ENCODE data around the gene TMEM9. TPM values are rescaled to one million over a fixed set of nuclear protein-coding genes. Genes with fewer than 3 reads are reported as not detected.

The TMEM9 gene
- total and polyA plus RNA-seq, 10 of the 15 experiments (the other 5 are each of a cell fraction or from before 2014, with no cell fraction given): 7.2 to 46.1 (median 17.3) TPM

DNA sequence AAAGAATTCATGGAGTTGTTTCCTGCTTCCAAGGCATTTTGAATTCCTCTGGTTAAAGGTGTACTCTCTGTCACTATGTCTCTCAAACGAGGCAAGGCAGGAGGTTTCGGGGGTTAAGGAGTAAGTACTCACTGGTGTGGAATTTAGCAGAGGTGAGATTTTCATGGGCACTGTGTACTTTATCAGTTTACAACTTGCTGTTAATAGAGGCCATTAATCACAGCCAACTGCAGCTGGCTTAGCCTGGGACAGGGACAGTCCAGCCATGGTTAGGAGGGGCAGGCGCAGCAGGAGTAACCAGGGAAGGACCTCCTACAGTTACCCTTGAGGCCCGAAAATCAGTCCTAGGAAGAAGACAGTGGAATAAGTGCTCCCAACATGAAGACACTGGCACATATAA, 18.1 kb upstream of the TMEM9 start:
- intact Hi-C loops (cut with micrococcal nuclease; ENCODE audit: unreplicated experiment): no loop called here
- H3K4me3 ChIP-seq: no peak overlapping the region
- SMC1A ChIA-PET (ENCODE audit: uncharacterized antibody, unreplicated experiment): no interaction called here
- RAD21 ChIA-PET (ENCODE audit: unreplicated experiment): interaction anchor here (1.2 kb wide), 1 partner anchor 50 kb away, joined by 3 read pairs; no protein-coding TSS in a partner anchor
- ATAC-seq: no peak
- H3K27me3 ChIP-seq (replicated peaks in 1 of 2; ENCODE audit: control insufficient read depth in 2 of 2, insufficient read depth in 2 of 2, low read length in 1 of 2): no peaks in the 10 kb centered on the region; a peak in 2 of 4 replicates
- H2AFZ ChIP-seq (ENCODE audit: control insufficient read depth, low read depth, low read length): no peak overlapping the region
- no peak for DNase-seq (ENCODE audit: low read depth, low spot score)
- no peaks in the 10 kb centered on the region for H3K9me3 ChIP-seq (replicated peaks; ENCODE audit: control insufficient read depth, insufficient read depth, low read length)
- CTCF ChIA-PET: no interaction called here
- WGBS (ENCODE audit: insufficient coverage, insufficient replicate concordance, low lambda C conversion rate, missing lambda C conversion rate): 60% methylated on average over 4 of the region's 4 CpGs
- no peaks in the 10 kb centered on the region for H3K79me2 ChIP-seq (ENCODE audit: control insufficient read depth, insufficient read depth, low read length)
- H3K9ac ChIP-seq (ENCODE audit: control insufficient read depth, insufficient read depth, low read length): no peak overlapping the region
- in situ Hi-C loops (cut with MboI): no loop called here
- no peaks in the 10 kb centered on the region for H3K36me3 ChIP-seq (ENCODE audit: control insufficient read depth in 2 of 2, insufficient read depth in 2 of 2, low read length in 1 of 2)
- FAIRE-seq: no peak
- H3K4me1 ChIP-seq (ENCODE audit: control insufficient read depth, insufficient read depth, low read length): peaks cover 7% of the 10 kb centered on the region
- POLR2A ChIA-PET: no interaction called here
- H3K27ac ChIP-seq (ENCODE audit: control insufficient read depth, insufficient read depth): no peak overlapping the region
- no peaks in the 10 kb centered on the region for H4K20me1 ChIP-seq (ENCODE audit: control insufficient read depth, insufficient read depth)
- BruUV-seq (replicated peaks): no TSS peak
- no peak overlapping the region for H3K4me2 ChIP-seq (ENCODE audit: control insufficient read depth, insufficient read depth)
- TF ChIP-seq SUZ12 (IDR thresholded peaks at IDR 0.05; ENCODE audit: unreplicated experiment): no peak
- no peak for TF ChIP-seq SMARCA5 (IDR thresholded peaks at IDR 0.05)
- TF ChIP-seq, protein P1, sequence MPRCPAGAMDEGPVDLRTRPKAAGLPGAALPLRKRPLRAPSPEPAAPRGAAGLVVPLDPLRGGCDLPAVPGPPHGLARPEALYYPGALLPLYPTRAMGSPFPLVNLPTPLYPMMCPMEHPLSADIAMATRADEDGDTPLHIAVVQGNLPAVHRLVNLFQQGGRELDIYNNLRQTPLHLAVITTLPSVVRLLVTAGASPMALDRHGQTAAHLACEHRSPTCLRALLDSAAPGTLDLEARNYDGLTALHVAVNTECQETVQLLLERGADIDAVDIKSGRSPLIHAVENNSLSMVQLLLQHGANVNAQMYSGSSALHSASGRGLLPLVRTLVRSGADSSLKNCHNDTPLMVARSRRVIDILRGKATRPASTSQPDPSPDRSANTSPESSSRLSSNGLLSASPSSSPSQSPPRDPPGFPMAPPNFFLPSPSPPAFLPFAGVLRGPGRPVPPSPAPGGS (IDR thresholded peaks at IDR 0.05; ENCODE audit: borderline replicate concordance, insufficient read depth, low read depth, low read length, poor library complexity, severe bottlenecking): no peak
- TF ChIP-seq, protein P2, sequence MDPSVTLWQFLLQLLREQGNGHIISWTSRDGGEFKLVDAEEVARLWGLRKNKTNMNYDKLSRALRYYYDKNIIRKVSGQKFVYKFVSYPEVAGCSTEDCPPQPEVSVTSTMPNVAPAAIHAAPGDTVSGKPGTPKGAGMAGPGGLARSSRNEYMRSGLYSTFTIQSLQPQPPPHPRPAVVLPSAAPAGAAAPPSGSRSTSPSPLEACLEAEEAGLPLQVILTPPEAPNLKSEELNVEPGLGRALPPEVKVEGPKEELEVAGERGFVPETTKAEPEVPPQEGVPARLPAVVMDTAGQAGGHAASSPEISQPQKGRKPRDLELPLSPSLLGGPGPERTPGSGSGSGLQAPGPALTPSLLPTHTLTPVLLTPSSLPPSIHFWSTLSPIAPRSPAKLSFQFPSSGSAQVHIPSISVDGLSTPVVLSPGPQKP (IDR thresholded peaks at IDR 0.05; ENCODE audit: low read depth, low read length): no peak
- TF ChIP-seq, protein P3, sequence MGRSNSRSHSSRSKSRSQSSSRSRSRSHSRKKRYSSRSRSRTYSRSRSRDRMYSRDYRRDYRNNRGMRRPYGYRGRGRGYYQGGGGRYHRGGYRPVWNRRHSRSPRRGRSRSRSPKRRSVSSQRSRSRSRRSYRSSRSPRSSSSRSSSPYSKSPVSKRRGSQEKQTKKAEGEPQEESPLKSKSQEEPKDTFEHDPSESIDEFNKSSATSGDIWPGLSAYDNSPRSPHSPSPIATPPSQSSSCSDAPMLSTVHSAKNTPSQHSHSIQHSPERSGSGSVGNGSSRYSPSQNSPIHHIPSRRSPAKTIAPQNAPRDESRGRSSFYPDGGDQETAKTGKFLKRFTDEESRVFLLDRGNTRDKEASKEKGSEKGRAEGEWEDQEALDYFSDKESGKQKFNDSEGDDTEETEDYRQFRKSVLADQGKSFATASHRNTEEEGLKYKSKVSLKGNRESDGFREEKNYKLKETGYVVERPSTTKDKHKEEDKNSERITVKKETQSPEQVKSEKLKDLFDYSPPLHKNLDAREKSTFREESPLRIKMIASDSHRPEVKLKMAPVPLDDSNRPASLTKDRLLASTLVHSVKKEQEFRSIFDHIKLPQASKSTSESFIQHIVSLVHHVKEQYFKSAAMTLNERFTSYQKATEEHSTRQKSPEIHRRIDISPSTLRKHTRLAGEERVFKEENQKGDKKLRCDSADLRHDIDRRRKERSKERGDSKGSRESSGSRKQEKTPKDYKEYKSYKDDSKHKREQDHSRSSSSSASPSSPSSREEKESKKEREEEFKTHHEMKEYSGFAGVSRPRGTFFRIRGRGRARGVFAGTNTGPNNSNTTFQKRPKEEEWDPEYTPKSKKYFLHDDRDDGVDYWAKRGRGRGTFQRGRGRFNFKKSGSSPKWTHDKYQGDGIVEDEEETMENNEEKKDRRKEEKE (IDR thresholded peaks at IDR 0.05): no peak
- TF ChIP-seq WRNIP1 (IDR thresholded peaks at IDR 0.05; ENCODE audit: borderline replicate concordance, low read depth, low read length): no peak
- TF ChIP-seq MEF2A (IDR thresholded peaks at IDR 0.05; ENCODE audit: insufficient read depth, low read depth, low read length): no peak
- no peak for TF ChIP-seq EGR1 (IDR thresholded peaks at IDR 0.05; ENCODE audit: borderline replicate concordance in 1 of 2, low read depth in 2 of 2, low read length in 2 of 2)
- no peak for TF ChIP-seq BCL11A (IDR thresholded peaks at IDR 0.05; ENCODE audit: low read depth, low read length)
- TF ChIP-seq SIN3A (IDR thresholded peaks at IDR 0.05; ENCODE audit: low read depth, low read length): no peak
- TF ChIP-seq CEBPB (IDR thresholded peaks at IDR 0.05; ENCODE audit: borderline replicate concordance in 1 of 2, low read depth in 2 of 2, low read length in 2 of 2): no peak

Measured in GM12878 (cell line).